Sigmoid colon (tissue), 7 donors: ENCODE measurements around the gene GOLGA5. TPM values are rescaled to one million over a fixed set of nuclear protein-coding genes. Genes with fewer than 3 reads are reported as not detected.
"Not testable (repeated sequence)": the region's sequence is repeated elsewhere in the genome, so short reads cannot be mapped to it uniquely, and the experiment has no call there.

Experiments used
- DNase-seq: peaks from one replicate; pipeline ENCODE4 v3.0.0-alpha.2; 2019
- H3K27ac ChIP-seq, 4 donors: fragments of 200-600 bp; sonication (generic); one replicate each; pipeline ENCODE4 v1.5.1; 2016 to 2019; ENCODE audit warnings: mild to moderate bottlenecking in 1 of 4
- H3K27me3 ChIP-seq, 3 donors: fragments of 200-600 bp; sonication (generic); one replicate each; pipeline ENCODE4 v1.5.1; 2019; ENCODE audit warnings: mild to moderate bottlenecking in 1 of 3
- H3K36me3 ChIP-seq, 4 donors: fragments of 200-600 bp; sonication (generic); one replicate each; pipeline ENCODE4 v1.5.1; 2016 to 2019
- H3K4me1 ChIP-seq, 4 donors: fragments of 200-600 bp; sonication (generic); one replicate each; pipeline ENCODE4 v1.5.1; 2017 to 2019
- H3K4me3 ChIP-seq, 4 donors: fragments of 200-600 bp; sonication (generic); one replicate each; pipeline ENCODE4 v1.5.1; 2017 to 2019; ENCODE audit warnings: mild to moderate bottlenecking in 2 of 4, moderate library complexity in 1 of 4
- H3K9me3 ChIP-seq, 4 donors: fragments of 200-600 bp in 3 of 4; sonication (generic) in 3 of 4; one replicate each; pipeline versions ENCODE4 v1.5.1 to v1.6.1; 2013 to 2019
- EP300 ChIP-seq, 4 donors: sonication (generic); formaldehyde crosslinking; IDR thresholded peaks; one replicate each; pipeline ENCODE4 v1.6.1; 2017; ENCODE audit warnings: antibody characterized with exemption in 4 of 4
- POLR2A ChIP-seq, 2 donors: fragments of 450-650 bp; IDR thresholded peaks; one replicate each; pipeline ENCODE4 v1.6.1; 2016; ENCODE audit warnings: antibody characterized with exemption in 2 of 2, mild to moderate bottlenecking in 2 of 2, moderate library complexity in 2 of 2
- POLR2AphosphoS5 ChIP-seq, 4 donors: sonication (generic); formaldehyde crosslinking; IDR thresholded peaks; one replicate each; pipeline ENCODE4 v1.6.1; 2017; ENCODE audit warnings: antibody characterized with exemption in 4 of 4
- WGBS, 2 donors: extraction: QIAGEN DNeasy Blood & Tissue Kit; methylation state at CpG; one replicate each; pipeline ENCODE4 v1.1.7; 2013; 5-methylcytosine and 5-hydroxymethylcytosine counted together
- intact Hi-C: fragments of 100-400 bp; cut with DNase I; formaldehyde crosslinking; loops from one replicate; pipeline ENCODE4 v1.15.1; 2023
- polyA plus RNA-seq, 3 donors: library from polyadenylated mRNA; stranded (reverse); fragments of 200-250 nt; gene quantifications; one replicate each; pipeline ENCODE4 v1.2.3, GENCODE V29; 2013
- total RNA-seq, 4 donors: library from RNA; depleted of rRNA; stranded (reverse); fragments of >200 nt; gene quantifications; one replicate each; pipeline ENCODE4 v1.1.0, GENCODE V29; 2016
- TF ChIP-seq, protein P1 (sequence below), 4 experiments: fragments of 450-650 bp in 3 of 4; fragments of 200-600 bp in 1 of 4; IDR thresholded peaks; one replicate each; pipeline ENCODE4 v1.5.1; 2016 to 2019; ENCODE audit warnings: antibody characterized with exemption in 4 of 4, mild to moderate bottlenecking in 3 of 4, moderate library complexity in 2 of 4
- donor health status: healthy with polysubstance abuse.
- donor health status: Bipolar disorder and iron deficiency.
- donor health status: healthy.

Gene GOLGA5
- total and polyA plus RNA-seq, 7 donors: 23.0 to 57.8 (median 36.0) TPM

DNA sequence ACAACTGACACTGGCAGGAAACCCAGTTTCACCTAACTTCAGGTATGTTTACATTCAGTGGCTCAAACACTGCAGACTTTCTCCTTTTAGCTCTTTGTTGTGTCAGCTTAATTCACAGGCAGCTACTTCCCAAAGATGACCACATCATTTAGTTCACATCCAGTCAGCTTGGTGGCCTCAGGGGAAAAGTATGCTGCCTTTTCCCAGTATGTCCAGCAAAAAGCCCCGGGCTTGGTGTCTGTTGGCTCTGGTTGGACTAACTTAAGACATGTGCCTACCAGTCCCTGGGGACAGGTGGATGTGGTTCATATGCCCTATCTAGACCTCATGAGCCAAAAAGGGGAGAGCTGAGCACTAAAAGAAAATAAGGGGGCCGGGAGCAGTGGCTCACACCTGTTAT lies 56.4 kb downstream of the GOLGA5 start:
- 91 to 92% methylated on average over 2 of the region's 2 CpGs for WGBS, 2 donors
- peaks cover 0 to 3% (median 0%) of the 10 kb centered on the region in 4 donors for H3K9me3 ChIP-seq
- intact Hi-C loops: no loop called here
- TF ChIP-seq EP300 (IDR thresholded peaks at IDR 0.05): no peak
- TF ChIP-seq, protein P1, sequence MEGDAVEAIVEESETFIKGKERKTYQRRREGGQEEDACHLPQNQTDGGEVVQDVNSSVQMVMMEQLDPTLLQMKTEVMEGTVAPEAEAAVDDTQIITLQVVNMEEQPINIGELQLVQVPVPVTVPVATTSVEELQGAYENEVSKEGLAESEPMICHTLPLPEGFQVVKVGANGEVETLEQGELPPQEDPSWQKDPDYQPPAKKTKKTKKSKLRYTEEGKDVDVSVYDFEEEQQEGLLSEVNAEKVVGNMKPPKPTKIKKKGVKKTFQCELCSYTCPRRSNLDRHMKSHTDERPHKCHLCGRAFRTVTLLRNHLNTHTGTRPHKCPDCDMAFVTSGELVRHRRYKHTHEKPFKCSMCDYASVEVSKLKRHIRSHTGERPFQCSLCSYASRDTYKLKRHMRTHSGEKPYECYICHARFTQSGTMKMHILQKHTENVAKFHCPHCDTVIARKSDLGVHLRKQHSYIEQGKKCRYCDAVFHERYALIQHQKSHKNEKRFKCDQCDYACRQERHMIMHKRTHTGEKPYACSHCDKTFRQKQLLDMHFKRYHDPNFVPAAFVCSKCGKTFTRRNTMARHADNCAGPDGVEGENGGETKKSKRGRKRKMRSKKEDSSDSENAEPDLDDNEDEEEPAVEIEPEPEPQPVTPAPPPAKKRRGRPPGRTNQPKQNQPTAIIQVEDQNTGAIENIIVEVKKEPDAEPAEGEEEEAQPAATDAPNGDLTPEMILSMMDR (IDR thresholded peaks at IDR 0.05): no peak
- no peak for TF ChIP-seq POLR2AphosphoS5 (IDR thresholded peaks at IDR 0.05)
- TF ChIP-seq POLR2A (IDR thresholded peaks at IDR 0.05): no peak
- no peaks in the 10 kb centered on the region for H3K36me3 ChIP-seq
- no peak for DNase-seq
- peaks cover 0 to 5% (median 0%) of the 10 kb centered on the region in 4 donors for H3K4me1 ChIP-seq
- no peak overlapping the region for H3K27ac ChIP-seq
- H3K27me3 ChIP-seq: no peaks in the 10 kb centered on the region
- H3K4me3 ChIP-seq: no peak overlapping the region

DNA sequence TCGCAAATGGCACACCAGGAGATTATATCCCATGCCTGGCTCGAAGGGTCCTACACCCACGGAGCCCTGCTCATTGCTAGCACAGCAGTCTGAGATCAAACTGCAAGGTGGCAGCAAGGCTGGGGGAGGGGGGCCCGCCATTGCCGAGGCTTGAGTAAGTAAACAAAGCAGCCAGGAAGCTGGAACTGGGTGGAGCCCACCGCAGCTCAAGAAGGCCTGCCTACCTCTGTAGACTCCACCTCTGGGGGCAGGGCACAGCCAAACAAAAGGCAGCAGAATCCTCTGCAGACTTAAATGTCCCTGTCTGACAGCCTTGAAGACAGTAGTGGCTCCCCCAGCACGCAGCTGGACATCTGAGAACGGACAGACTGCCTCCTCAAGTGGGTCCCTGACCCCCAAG lies 59.0 kb downstream of the GOLGA5 start:
- H3K27me3 ChIP-seq, H3K36me3 ChIP-seq, DNase-seq, H3K27ac ChIP-seq, H3K4me3 ChIP-seq, H3K9me3 ChIP-seq, intact Hi-C loops, H3K4me1 ChIP-seq: not testable (repeated sequence)
- WGBS, 2 donors: 63 to 76% methylated on average over 8 of the region's 8 CpGs

GRCh38 chr14:92860049-92860840 lies 66.1 kb downstream of the GOLGA5 start:
- no peaks in the 10 kb centered on the region for H3K4me1 ChIP-seq
- 83 to 87% methylated on average over 7 of the region's 7 CpGs for WGBS, 2 donors
- no peak overlapping the region for H3K27ac ChIP-seq
- no peak for TF ChIP-seq EP300 (IDR thresholded peaks at IDR 0.05)
- TF ChIP-seq POLR2AphosphoS5 (IDR thresholded peaks at IDR 0.05): no peak
- TF ChIP-seq, protein P1 (IDR thresholded peaks at IDR 0.05): no peak
- no peak for TF ChIP-seq POLR2A (IDR thresholded peaks at IDR 0.05)
- intact Hi-C loops: no loop called here
- no peaks in the 10 kb centered on the region for H3K36me3 ChIP-seq
- H3K27me3 ChIP-seq: no peaks in the 10 kb centered on the region
- no peaks in the 10 kb centered on the region for H3K9me3 ChIP-seq
- H3K4me3 ChIP-seq: no peak overlapping the region
- DNase-seq: no peak

DNA sequence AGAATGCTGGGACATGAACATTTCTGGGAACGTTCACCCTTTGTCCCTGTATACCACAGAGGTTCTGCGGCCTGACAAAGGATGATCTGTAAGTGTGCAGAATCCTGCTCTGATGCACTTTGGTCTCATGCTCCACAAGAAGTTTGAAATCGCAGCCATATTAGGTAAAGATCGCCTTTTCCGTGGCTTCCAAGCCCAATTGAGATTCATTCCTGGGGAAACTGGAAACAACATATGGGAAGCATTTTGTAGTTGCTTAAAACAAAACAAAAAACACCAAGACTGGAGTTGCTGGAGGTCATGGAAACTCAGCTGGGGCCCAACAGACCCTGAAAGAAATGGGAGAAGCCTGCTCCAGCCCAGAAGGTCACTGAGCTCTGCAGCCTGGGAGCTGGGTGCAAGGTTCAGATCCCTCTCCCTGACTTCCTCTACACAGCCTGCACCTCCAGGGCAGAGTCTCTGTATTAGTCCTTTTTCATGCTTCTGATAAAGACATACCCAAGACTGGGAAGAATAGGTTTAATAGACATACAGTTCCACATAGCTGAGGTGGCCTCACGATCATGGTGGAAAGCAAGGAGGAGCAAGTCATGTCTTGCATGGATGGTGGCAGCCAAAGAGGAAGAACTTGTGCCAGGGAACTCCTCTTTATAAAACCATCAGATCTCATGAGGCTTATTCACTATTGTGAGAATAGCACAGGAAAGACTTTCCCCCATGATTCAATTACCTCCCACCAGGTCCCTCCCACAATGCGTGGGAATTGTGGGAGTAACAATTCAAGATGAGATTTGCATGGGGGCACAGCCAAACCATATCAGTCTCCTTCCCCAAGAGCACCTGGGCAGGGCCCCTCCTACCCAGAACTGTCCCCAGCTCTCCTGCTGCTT lies 68.0 kb downstream of the GOLGA5 start:
- TF ChIP-seq POLR2A (IDR thresholded peaks at IDR 0.05) (no peak), EP300 (IDR thresholded peaks at IDR 0.05) (no peak), POLR2AphosphoS5 (IDR thresholded peaks at IDR 0.05) (no peak)
- TF ChIP-seq, protein P1 (IDR thresholded peaks at IDR 0.05): no peak
- Histone ChIP-seq H3K36me3 (no peaks in the 10 kb centered on the region), H3K4me3 (no peak overlapping the region), H3K27me3 (no peaks in the 10 kb centered on the region), H3K9me3 (peaks cover 0 to 5% (median 0%) of the 10 kb centered on the region in 4 donors), H3K27ac (no peak overlapping the region), H3K4me1 (no peaks in the 10 kb centered on the region)
- DNase-seq: no peak
- 90% methylated on average over 7 of the region's 7 CpGs for WGBS, 2 donors
- intact Hi-C loops: no loop called here
